GM21717 (cell line): ENCODE data around the gene GLMN.
"Not testable (repeated sequence)": the region's sequence is repeated elsewhere in the genome, so short reads cannot be mapped to it uniquely, and the experiment has no call there.

ENCODE experiments used
- ATAC-seq: cut with Tn5 transposase; IDR thresholded peaks from one replicate; pipeline ENCODE4 v1.9.1; 2021; ENCODE audit warnings: mild to moderate bottlenecking, moderate library complexity; ENCODE audit not compliant: unreplicated experiment

The GLMN gene

DNA sequence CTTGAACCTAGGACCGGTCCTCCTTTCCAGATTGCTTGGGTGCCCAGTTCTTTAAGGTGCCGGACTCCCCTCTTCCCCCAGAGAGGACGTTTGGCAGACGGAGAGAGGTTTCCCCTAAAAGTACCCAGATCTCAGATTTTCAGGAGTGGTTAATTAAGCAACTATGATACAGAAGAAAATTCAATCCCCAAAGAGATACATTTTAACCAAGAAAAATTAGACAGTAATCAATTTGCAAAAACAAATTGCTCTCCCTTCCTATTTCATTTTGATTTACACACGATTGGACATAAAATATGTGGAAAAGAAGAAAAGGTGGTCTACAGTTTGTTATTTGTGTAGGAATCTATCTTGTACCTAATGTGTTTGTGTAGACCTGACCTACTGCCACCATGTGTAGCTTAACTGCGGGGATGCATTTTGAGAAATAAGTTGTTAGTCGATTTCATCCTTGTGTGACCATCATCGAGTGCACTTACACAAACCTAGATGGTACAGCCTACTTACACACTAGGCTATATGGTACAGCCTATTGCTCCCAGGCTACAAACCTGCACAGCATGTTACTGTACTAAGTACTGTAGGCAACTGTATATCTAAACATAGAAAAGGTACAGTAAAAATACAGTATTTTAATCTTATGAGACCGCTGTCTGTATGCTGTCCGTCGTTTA lies 827 bp upstream of the GLMN start:
- no peak for ATAC-seq

DNA sequence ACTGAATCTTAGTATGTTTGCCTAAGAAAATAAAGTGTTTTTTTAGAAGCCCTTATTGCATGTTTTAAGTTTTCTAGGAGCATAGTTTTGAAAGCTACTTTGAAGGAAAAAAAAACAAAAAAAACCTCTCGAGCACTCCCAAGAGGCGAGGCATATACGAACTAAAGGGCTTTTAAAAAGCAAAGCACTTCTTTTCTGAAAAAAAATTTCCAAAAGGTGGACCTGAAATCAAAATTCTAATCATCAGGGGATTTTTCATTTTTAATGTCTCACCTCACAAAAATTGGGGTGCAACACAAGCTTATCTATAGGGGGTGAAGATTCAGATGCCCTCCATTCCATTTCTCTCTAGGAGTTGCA lies 594 bp downstream of the GLMN start:
- no peak for ATAC-seq

DNA sequence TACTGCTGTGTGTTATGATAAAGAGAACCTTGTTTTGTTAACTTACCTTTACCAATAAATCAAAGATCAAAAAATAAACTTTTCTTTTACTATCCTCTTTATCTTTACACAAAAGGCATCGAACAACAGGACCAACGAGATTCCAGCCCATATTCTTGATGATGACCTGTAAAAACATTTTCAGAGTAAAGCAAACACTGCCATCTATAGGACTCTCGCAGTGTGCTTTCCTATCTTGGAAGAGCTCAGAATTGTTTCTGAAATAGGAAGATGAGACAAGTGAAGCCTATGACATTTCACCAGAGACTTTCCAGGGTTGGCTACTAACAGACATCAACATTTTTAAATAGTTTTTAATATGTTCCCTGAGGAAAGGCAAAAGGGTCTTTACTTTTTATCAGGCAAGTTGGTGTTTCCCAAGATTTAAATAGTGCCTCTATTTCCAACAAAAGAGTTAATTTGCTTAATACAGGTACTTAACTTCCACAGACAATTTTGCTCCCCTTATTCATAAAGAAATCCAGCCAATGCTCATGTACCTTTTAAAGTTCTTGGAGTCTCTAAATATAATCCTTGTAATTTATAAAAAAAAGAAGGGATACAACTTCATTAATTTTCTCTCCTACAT lies 7.3 kb downstream of the GLMN start:
- ATAC-seq = no peak

DNA sequence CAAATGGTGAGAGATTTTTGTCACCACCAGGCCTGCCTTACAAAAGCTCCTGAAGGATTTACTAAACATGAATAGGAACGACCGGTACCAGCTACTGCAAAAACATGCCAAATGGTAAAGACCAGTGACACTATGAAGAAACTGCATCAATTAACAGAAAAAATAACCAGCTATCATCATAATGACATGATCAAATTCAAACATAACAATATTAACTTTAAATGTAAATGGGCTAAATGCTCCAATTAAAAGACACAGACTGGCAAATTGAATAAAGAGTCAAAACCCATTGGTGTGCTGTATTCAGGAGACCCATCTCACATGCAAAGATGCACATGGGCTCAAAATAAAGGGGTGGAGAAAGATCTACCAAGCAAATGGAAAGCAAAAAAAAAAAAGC lies 17.4 kb downstream of the GLMN start:
- not testable (repeated sequence) for ATAC-seq

DNA sequence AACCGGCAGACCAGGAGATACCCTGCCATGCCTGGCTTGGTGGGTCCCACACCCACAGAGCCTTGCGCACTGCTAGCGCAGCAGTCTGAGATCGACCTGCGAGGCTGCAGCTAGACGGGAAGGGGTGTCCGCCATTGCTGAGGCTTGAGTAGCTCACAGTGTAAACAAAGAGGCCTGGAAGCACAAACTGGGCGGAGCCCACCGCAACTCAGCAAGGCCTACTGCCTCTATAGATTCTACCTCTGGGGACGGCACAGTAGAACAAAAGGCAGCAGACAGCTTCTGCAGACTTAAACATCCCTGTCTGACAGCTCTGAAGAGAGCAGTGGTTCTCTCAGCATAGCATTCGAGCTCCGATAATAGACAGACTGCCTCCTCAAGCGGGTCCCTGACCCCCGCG lies 19.0 kb downstream of the GLMN start:
- not testable (repeated sequence) for ATAC-seq

DNA sequence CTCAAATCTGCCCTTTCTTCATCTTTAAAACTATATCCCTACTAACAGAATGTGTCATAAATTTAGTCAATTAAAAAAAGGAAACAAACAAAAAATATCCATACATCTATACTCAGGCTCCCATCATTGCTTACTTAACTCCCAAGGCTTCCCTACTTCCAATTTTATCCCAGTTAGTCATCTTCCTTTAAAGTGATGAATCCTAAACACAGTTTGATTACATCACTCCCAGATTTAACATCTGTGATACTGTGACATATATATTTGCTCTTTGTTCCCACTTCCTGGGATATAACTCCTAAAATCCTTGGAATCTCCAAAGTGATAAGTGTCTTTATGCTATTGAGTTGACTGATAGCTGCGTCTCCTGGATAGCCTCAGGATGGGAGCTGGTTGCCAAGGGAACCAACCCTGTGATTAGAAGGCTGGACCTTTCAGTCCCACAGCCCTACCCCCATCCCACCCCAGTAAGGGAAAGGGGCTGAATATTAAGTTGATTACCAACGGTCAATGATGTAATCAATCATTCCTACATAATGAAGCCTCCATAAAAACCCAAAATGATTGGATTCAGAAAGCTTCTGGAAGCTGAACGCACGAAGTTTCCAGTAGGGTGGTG lies 21.6 kb downstream of the GLMN start:
- no peak for ATAC-seq

DNA sequence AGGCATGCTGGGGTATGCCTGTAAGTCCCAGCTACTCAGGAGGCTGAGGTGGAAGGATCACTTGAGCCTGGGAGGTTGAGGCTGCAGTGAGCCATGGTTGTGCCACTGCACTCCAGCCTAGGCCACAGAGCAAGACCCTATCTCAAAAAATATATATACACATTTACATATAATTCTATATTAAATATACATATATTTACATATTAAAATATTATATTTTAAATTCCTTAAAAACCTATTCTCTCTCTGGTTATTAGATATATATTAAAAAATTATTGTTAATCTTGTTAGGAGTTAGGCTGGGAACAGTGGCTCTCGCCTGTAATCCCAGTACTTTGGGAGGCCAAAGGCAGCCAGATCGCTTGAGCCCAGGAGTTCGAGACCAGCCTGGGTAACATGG lies 22.7 kb downstream of the GLMN start:
- ATAC-seq = no peak

DNA sequence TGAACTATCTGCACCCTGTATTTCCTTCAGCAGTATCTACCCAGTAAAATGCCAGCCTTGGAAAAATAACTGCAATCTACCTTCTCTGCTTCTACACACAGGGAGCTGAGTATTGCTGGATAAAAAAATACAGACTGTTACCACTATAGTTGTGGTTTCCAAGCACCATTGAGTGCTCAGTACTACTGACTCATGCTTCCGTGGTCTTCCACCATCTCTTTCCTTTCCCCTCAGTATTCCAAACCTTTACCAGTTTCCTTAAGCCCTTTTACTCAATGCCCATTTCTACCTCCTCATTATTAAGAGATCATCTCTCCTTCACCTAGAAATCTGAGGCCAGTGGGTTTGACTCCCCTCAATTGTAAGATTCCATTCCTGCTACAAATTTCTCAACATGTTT lies 23.8 kb downstream of the GLMN start:
- no peak for ATAC-seq

DNA sequence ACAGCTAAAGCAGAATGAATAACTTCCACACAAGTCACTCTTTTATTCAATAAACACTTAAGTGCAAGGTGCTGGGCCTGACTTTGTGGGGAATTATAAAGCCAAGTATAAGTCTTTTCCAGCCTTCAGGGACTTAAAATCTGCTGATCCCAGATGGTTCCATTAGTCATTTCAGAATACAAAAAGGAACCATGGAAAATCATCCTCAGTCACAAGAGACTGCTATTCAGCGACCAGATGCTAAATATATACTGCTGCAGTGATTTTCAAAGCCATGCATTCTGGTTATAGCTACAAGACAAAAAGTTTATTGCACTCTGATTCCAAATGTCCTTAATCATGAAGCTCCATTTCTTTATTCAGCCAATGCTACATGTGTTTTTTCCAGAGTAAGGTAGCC lies 25.7 kb downstream of the GLMN start:
- ATAC-seq = no peak

DNA sequence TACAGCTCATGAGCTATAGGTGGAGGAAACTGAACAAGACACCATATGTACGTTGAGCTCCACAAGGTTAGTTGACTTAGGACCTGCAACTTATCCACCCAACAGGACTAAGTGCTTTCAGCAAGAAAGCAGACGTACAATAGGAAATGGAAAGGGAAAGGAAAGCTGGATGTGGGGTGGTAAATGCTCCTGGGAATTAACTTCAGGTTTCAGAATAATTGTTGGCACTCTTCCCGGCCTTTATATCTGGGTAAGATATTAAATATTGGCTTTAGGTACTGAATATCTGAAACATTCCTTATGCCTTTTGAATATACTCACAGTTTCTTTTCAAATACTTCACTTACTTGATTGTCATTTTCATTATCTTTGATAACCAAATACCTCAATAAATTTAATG lies 36.3 kb downstream of the GLMN start:
- no peak for ATAC-seq

DNA sequence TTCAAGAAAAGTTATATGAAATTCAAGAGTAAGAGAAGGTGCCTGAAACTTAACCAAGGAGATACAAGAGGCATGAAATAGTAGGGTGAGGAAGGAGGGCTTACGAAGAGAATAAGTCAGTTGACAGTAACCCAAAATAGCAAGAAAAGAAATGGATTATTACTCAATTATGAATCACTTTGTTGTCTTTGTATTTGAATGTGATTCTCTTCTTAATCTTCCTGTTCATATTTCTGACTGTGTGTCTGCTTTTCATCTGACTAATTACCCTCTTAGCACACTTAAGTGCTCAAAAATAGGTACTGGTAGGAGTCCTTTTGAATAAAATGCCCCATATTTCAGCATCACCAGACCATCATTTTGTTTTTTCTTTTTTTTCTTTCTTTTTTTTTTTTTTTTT lies 39.4 kb downstream of the GLMN start:
- ATAC-seq = no peak

DNA sequence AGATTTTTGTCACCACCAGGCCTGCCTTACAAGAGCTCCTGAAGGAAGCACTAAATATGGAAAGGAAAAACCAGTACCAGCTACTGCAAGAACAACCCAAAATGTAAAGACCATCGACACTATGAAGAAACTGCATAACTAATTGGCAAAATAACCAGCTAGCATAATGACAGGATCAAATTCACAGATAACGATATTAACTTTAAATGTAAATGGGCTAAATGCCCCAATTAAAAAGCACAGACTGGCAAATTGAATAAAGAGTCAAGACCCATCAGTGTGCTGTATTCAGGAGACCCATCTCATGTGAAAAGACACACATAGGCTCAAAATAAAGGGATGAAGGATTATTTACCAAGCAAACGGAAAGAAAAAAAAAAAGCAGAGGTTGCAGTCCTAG lies 44.1 kb downstream of the GLMN start:
- ATAC-seq = not testable (repeated sequence)

DNA sequence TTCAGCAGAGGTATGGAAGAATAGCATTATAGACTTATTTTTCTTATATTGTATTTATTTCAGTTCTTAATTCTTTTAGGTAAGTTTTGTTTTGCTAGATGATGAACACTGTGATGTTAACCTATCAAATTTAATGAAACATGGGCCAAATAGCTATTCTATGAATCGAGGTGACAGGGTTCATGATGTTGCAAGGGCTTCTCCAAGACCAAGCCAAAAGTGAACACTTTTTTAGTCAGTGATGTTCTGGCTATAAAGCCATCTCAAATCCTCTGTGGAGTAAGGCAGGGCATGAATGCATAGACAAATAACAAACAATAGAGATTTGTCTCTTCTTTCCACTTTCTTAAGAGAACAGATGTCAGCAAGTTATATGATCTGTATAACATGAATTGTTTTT lies 54.4 kb downstream of the GLMN start:
- ATAC-seq = no peak

DNA sequence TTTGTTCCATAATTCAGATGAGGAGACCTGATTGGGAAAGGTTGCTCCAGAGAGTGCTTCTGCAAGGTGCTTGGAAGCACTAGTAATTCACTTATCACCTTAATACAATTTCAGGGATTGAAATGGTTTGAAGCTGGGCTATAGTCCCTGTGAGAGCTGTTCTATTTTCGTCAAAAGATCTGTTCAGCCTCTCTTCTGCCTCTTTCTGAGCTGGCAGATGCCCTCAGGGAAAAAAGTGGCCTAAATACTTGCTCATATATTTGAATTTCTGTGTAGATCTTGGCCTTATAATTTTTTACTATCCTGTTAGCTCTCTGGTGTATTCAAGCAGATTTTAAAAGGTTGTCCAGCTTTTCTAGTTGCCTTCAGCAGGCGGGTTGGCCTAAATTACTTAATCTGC lies 58.8 kb downstream of the GLMN start:
- ATAC-seq = no peak

DNA sequence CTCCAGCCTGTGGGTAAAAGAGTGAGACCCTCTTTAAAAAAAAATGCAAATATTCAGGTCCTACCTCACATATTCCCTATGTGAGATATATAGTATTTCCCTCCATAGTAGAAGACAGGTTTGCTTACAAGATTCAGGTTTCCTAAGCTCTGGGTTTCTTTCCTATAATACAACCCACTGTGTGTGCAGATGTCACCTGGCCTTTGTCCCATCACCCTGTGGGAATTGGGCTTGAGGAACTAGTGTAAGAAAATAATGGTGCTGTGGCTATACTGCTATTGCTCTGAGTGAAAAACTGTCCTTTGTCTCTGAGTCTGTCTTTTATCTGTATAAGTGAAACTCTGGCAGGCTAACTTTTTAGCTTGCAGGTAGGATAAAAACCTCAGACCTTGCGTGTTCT lies 68.1 kb downstream of the GLMN start:
- ATAC-seq = no peak

DNA sequence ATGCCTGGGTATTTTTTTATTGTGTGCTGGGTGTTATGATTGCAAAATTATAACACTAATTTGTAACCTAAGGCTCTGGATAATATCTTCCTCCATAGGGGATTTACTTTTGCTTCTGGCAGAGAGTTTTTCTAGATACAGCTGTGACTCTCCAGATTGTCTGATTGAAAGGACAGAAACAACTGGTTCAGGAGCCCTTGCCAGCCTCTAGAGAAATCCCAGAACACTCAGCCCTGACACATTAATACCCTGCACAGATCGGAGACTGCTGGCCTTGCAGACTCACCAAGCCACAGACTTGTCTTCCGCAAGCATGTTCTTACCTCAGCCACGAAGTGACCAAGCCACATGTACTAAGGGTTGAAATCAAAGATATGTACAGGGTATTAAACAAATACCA lies 70.4 kb downstream of the GLMN start:
- no peak for ATAC-seq

DNA sequence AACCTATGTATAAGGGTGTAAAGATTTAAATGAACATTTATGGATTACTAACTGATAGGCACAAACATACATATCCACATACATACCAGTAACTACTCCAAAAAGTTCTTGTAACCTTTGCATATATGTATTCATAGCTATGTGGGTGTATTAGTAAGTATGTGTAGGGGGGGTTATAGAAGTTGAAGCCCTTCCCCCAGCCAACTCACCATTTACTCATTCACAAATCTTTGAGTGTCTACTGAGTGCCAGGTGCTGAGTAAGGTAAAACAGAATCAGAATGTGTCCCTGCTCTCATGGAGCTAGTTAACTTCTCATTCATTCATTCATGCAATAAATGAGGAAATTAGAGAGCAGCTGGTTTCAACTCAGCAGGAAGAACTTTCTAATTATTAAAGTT lies 79.8 kb downstream of the GLMN start:
- no peak for ATAC-seq

DNA sequence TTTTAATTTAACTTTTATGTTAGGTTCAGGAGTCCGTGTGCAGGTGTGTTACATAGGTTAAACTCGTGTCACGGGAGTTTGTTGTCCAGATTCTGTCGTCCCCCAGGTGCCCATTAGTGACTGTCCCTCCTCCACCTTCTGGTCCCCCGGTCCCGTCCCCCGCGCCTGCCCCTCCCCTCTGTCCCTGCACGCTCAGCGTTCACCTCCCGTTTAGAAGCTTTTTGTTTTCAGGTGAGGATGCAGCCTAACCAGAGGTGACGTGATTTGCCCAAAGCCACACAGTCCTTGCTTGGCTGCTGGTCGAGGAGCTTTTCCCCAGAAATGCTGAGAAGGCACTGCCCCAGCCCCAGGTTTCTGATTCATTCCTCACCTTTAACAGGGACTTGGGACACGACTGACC lies 80.2 kb downstream of the GLMN start:
- no peak for ATAC-seq

DNA sequence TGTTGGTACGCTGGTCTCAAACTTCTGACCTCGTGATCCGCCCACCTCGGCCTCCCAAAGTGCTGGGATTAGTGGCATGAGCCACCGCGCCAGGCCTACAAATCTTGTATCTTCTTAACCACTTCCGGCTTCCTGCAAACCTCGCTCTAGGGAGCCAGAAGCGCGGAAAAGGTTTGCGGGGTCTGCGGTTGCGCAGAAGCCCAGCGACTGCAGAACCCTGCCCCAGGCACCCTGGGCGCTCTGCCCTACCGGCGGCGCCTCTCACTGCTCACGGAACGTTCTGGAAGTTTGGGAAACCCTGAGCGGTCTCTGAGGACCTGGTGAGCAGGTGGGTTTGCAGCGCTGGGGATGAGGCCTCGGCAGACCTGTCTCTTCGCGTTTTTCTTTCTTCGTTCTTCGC lies 81.1 kb downstream of the GLMN start, which contains the start of gene C1orf146:
Gene C1orf146 (plus strand): TSS at position 195 of the 400 bp plus-strand sequence. CDS start 13,506 bp downstream, outside the sequence.
- no peak for ATAC-seq

DNA sequence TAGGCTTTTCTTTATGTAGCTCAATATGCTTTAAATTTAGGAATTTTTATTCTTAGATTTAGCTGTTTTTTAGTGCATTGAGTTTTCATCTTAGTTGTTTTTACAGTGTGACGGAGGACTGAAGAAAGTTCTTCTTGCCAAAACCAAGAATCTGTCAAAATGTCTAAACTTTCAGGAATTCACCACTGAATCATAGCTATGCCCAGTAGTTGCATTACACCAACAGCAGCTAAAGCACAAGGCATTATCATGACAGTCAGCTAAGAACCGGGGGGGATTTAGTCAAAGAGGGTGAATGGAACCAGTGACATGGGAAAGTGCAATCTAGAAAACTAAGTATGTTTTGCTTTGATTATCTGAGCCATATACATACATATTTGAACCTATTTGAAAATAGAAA lies 87.6 kb downstream of the GLMN start:
- ATAC-seq = no peak

DNA sequence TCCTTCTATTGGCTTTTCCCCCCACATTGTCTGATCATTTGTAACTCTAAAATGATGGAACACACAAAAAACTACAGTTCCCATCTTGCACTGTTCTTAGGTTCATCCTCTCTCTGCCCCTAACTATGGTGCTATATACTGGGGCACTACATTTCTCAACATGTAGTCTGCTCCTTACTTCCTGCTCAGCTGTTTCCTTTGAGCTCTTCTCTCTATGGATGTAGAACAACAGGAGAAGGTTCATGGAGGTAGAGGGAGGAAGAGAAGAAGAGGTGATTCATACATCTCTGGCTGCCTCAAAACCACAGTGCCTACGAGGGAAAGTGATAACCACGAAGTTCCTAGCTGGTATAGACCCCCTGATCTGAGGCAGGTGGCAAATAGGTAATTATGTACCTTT lies 88.1 kb downstream of the GLMN start:
- ATAC-seq = no peak

DNA sequence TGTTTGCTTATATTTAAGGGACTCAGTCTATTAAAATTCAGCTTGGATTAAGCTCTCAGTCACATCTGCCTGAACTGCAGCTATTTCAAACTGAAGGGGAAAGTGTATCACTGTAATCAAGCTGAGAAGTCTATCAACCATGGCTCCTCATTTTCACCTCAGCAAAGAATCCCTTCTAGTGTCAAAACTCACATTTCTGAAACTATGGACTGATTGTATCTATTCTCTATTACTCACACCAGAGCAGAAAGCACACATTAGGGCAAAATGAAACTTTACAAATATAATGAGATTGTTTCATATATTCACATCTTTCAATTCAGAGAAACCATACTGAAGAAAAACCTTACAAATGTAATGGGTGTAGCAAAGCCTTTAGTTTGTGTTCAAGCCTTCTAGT lies 95.7 kb downstream of the GLMN start:
- ATAC-seq = no peak

DNA sequence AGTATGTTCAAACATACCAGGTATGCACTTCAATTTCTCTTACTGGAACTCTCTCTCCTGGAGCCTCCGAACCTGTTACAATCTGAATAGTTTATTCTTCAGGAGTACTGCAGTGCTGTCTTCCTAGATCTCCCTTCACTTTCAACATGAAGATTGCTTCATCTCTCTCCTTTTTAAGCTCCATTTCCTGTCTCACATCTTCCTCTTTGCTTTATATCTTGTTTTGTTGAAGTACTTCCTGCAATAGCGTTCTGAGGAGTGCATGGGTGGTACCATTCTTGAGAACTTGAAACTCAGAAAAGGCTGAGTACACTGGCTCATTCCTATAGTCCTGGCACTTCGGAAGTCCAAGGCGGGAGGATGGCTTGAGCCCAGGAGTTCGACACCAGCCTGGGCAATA lies 96.8 kb downstream of the GLMN start:
- no peak for ATAC-seq
